SU-DHL-6 (cell line): ENCODE measurements around the gene HIVEP3.

Source experiments
- EZH2phosphoT487 ChIP-seq: fragments of 200-600 bp; sonication (generic), shearing (Covaris generic); conservative IDR thresholded peaks from 2 replicates; pipeline ENCODE4 v1.6.1; 2018; ENCODE audit warnings: mild to moderate bottlenecking, antibody characterized with exemption, low read length, moderate library complexity, mixed read lengths
- TF ChIP-seq, protein P1 (sequence below): fragments of 200-600 bp; sonication (generic); IDR thresholded peaks from one replicate; pipeline ENCODE4 v1.5.1; 2017; ENCODE audit warnings: antibody characterized with exemption, mild to moderate bottlenecking, low read length, moderate library complexity; ENCODE audit not compliant: insufficient read depth, poor library complexity, severe bottlenecking

DNA sequence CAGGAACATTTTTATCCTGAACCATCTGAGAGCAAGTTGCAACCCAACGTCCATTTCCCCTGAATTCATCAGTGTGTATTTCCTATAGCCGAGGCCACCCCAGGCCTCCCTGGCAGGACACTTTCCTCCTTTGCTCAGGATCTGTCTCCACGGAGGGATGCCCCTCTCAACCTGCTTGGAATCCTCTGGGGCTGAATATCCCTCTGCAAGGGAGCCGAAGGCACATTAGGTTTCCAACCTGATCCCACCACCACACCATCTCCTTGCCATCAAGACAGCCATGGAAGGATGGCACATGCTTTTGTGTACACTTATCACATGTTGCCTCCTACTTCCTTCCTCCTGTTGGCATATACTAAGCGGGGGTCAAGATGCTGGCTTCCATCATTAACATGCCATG, 359.4 kb downstream of the HIVEP3 start:
- TF ChIP-seq, protein P1, sequence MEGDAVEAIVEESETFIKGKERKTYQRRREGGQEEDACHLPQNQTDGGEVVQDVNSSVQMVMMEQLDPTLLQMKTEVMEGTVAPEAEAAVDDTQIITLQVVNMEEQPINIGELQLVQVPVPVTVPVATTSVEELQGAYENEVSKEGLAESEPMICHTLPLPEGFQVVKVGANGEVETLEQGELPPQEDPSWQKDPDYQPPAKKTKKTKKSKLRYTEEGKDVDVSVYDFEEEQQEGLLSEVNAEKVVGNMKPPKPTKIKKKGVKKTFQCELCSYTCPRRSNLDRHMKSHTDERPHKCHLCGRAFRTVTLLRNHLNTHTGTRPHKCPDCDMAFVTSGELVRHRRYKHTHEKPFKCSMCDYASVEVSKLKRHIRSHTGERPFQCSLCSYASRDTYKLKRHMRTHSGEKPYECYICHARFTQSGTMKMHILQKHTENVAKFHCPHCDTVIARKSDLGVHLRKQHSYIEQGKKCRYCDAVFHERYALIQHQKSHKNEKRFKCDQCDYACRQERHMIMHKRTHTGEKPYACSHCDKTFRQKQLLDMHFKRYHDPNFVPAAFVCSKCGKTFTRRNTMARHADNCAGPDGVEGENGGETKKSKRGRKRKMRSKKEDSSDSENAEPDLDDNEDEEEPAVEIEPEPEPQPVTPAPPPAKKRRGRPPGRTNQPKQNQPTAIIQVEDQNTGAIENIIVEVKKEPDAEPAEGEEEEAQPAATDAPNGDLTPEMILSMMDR = no peak
- TF ChIP-seq EZH2phosphoT487 = no peak
